ENCODE results near the gene SLC34A3. TPM values are rescaled to one million over a fixed set of nuclear protein-coding genes. Genes with fewer than 3 reads are reported as not detected.

SLC34A3 gene
- total RNA-seq, 6 donors from 2014 or later = 0.10 to 0.17 TPM; not detected in 4

- Histone ChIP-seq H3K27ac (peak overlapping the region; percentile 95 to 98 (median 96)), H3K36me3 (peaks cover 6 to 47% (median 28%) of the 10 kb centered on the region in 4 donors), H3K9me3 (no peaks in the 10 kb centered on the region), H3K27me3 (no peaks in the 10 kb centered on the region), H3K4me1 (peaks cover 38 to 86% (median 60%) of the 10 kb centered on the region in 4 donors), H3K4me3 (peak overlapping the region; percentile 64 to 86 (median 70))
- WGBS, 2 donors = 10 to 31% methylated on average over 8 to 32 of the region's 54 CpGs
- TF ChIP-seq, protein P1, sequence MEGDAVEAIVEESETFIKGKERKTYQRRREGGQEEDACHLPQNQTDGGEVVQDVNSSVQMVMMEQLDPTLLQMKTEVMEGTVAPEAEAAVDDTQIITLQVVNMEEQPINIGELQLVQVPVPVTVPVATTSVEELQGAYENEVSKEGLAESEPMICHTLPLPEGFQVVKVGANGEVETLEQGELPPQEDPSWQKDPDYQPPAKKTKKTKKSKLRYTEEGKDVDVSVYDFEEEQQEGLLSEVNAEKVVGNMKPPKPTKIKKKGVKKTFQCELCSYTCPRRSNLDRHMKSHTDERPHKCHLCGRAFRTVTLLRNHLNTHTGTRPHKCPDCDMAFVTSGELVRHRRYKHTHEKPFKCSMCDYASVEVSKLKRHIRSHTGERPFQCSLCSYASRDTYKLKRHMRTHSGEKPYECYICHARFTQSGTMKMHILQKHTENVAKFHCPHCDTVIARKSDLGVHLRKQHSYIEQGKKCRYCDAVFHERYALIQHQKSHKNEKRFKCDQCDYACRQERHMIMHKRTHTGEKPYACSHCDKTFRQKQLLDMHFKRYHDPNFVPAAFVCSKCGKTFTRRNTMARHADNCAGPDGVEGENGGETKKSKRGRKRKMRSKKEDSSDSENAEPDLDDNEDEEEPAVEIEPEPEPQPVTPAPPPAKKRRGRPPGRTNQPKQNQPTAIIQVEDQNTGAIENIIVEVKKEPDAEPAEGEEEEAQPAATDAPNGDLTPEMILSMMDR (IDR thresholded peaks at IDR 0.05) = no peak
- TF ChIP-seq POLR2A (IDR thresholded peaks at IDR 0.05) (no peak), EP300 (IDR thresholded peaks at IDR 0.05) (no peak), POLR2AphosphoS5 (IDR thresholded peaks at IDR 0.05) (no peak)
- ATAC-seq (ENCODE audit: low FRiP score in 2 of 2) (peak in 1 of 2 donors; percentile 11), DNase-seq (peak in 1 of 2 donors; percentile 86)
These were observed 47.5 kb downstream of the SLC34A3 start for GRCh38 chr9:137278061-137278701.

GRCh38 chr9:137278721-137279711, 48.3 kb downstream of the SLC34A3 start:
- Histone ChIP-seq H3K9me3 (no peaks in the 10 kb centered on the region), H3K27ac (peak overlapping the region; percentile 95 to 98 (median 96)), H3K36me3 (peaks cover 6 to 53% (median 29%) of the 10 kb centered on the region in 4 donors), H3K4me1 (peaks cover 38 to 78% (median 56%) of the 10 kb centered on the region in 4 donors), H3K4me3 (peak overlapping the region; percentile 64 to 86 (median 70)), H3K27me3 (no peaks in the 10 kb centered on the region)
- no peak for ATAC-seq (ENCODE audit: low FRiP score in 2 of 2)
- TF ChIP-seq EP300 (IDR thresholded peaks at IDR 0.05) (no peak), POLR2A (IDR thresholded peaks at IDR 0.05) (no peak), POLR2AphosphoS5 (IDR thresholded peaks at IDR 0.05) (no peak)
- TF ChIP-seq, protein P1 (IDR thresholded peaks at IDR 0.05) = no peak
- 90 to 92% methylated on average over 101 to 133 of the region's 139 CpGs for WGBS, 2 donors
- DNase-seq = peak in 1 of 2 donors; percentile 87

DNA sequence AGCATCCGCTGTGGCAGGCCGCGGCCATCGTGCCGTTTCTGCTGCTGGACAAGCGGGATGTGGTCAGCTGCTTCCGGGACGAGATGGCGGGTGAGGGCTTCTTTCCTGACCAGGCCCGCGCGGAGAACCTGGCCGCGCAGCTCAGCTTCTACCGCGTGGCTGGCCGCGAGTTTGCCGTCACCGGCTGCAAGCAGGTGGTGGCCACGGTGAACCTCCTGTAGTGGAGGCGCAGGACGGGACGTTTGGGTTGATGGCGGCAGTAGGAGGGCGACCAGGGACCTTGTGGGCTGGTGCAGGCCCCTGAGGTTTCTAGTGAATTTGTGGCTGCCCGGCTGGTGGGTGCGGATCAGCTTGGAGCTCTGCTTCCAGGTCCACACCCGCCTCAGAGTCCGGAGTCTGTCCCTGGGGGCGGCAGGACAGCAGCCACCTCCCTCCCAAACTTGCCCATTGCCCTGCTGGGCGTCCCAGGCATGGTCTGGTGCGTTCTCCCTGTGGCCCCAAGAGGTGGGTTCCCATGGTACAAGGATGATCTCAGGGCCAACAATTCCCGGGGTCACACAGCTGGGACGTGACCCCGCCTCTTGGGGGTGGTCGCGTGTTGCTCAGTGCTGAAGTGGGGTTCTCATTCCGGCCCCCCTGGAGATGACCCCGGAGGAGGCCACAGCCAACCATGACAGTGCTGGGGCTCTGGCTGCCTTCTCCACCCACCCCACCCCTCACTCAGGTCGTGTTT, 49.2 kb downstream of the SLC34A3 start:
- ATAC-seq (ENCODE audit: low FRiP score in 2 of 2) = no peak
- peaks cover 38 to 69% (median 48%) of the 10 kb centered on the region in 4 donors for H3K4me1 ChIP-seq
- TF ChIP-seq POLR2A (IDR thresholded peaks at IDR 0.05) (no peak), EP300 (IDR thresholded peaks at IDR 0.05) (no peak), POLR2AphosphoS5 (IDR thresholded peaks at IDR 0.05) (no peak)
- TF ChIP-seq, protein P1 (IDR thresholded peaks at IDR 0.05) = no peak
- peak in 1 of 2 donors; percentile 83 for DNase-seq
- WGBS, 2 donors = 95 to 97% methylated on average over 16 to 34 of the region's 41 CpGs
- H3K4me3 ChIP-seq = no peak overlapping the region
- H3K27me3 ChIP-seq = no peaks in the 10 kb centered on the region
- H3K9me3 ChIP-seq = no peaks in the 10 kb centered on the region
- peak overlapping the region in 2 of 4 donors; percentile 4 to 6 for H3K27ac ChIP-seq
- H3K36me3 ChIP-seq = peaks cover 6 to 53% (median 29%) of the 10 kb centered on the region in 4 donors

- peak overlapping the region in 2 of 4 donors; percentile 5 to 8 for H3K4me3 ChIP-seq
- ATAC-seq (ENCODE audit: low FRiP score in 2 of 2) (no peak), DNase-seq (peak in 1 of 2 donors; percentile 85)
- no peaks in the 10 kb centered on the region for H3K27me3 ChIP-seq
- H3K9me3 ChIP-seq = no peaks in the 10 kb centered on the region
- peaks cover 6 to 53% (median 29%) of the 10 kb centered on the region in 4 donors for H3K36me3 ChIP-seq
- no peak for TF ChIP-seq POLR2A (IDR thresholded peaks at IDR 0.05)
- TF ChIP-seq, protein P1 (IDR thresholded peaks at IDR 0.05) = peak in 1 of 6 experiments; percentile 11
- peaks cover 34 to 61% (median 41%) of the 10 kb centered on the region in 4 donors for H3K4me1 ChIP-seq
- peak overlapping the region in 2 of 4 donors; percentile 4 to 6 for H3K27ac ChIP-seq
- WGBS, 2 donors = 74 to 76% methylated on average over 22 to 71 of the region's 85 CpGs
These were observed 50.0 kb downstream of the SLC34A3 start for GRCh38 chr9:137280474-137281344.
